Left ventricle myocardium inferior (tissue), 1 donor: ENCODE results near the gene SPNS3. TPM values are rescaled to one million over a fixed set of nuclear protein-coding genes. Genes with fewer than 3 reads are reported as not detected.

Experiments
- DNase-seq: peaks from one replicate; pipeline ENCODE4 v3.0.0-alpha.2; 2020
- H3K27ac ChIP-seq: fragments of 200-600 bp; replicated peaks from 2 replicates; pipeline ENCODE4 v1.8.0; 2021
- H3K27me3 ChIP-seq: fragments of 200-600 bp; 2 replicates; pipeline ENCODE4 v1.8.0; 2021; ENCODE audit warnings: low read depth
- H3K36me3 ChIP-seq: fragments of 200-600 bp; 2 replicates; pipeline ENCODE4 v1.8.0; 2021
- H3K4me1 ChIP-seq: fragments of 200-600 bp; 2 replicates; pipeline ENCODE4 v1.8.0; 2021
- H3K4me3 ChIP-seq: fragments of 200-600 bp; 2 replicates; pipeline ENCODE4 v1.8.0; 2021; ENCODE audit warnings: mild to moderate bottlenecking, moderate library complexity
- H3K9me3 ChIP-seq: fragments of 200-600 bp; replicated peaks from 2 replicates; pipeline ENCODE4 v1.8.0; 2021
- intact Hi-C: fragments of 100-400 bp; cut with micrococcal nuclease; formaldehyde crosslinking; loops from one replicate; pipeline ENCODE4 v1.11.0; 2022
- total RNA-seq: library from RNA; stranded (reverse); fragmentation: NEBNext Ultra II Directional; extraction: Animal tissue kit (Norgen Biotek cat#: 25700); gene quantifications from one replicate; pipeline ENCODE4 v1.2.1, GENCODE V29; 2021
- TF ChIP-seq, protein P1 (sequence below): fragments of 200-600 bp; IDR thresholded peaks from 2 replicates; pipeline ENCODE4 v1.8.0; 2021; ENCODE audit warnings: antibody characterized with exemption, mild to moderate bottlenecking, borderline replicate concordance
- donor health status: DM: no; HTN: yes; CAD: no; lungs with severe emphysema.

Gene SPNS3
- total RNA-seq, 1 donor from 2014 or later = 1.7 TPM

DNA sequence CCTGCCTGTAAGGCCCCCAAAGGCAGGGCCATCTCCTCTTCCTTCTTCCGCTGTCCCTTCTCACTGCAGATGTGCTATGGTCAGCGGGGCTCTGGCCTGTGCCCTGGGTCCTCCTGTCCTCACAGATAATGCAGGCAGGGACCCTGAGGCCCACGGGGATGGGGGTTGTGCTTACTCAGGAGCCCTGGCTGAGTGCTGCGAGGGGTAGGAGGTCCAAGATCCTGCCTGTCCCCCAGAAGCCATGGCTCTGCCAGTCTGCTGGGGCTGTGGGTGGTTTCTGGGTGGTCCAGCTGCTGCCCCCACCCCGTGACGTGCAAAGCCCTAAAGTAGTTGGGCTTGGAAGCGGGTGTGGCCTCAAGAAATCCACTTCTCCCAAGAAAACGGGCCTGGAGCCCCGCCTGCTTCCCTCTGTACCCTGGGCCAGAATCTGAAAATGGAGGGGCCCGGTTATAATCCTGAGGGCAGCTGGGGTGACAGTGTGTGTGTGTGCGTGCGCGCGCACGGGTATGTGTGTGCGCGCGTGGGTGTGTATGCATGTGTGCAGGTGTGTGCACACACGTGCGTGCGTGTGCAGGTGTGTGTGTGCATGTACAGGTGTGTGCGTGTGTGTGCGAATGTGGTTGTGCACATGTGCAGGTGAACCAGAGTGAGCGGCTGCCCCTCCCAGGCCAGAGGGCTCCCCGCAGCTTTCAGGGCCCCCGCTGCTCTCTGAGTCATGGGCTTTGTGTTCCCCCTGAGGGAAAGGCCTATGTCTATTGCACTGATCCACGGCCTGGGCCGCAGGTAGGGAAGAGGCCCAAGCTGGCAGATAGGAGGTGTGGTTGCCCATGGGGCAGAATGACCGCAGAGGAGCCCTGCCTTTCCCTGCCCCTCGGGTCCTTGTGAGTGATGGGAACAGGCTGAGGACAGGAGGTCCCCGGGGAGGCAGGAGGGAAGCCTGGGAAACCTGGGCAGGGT, 78.7 kb downstream of the SPNS3 start:
- Histone ChIP-seq H3K9me3 (no peaks in the 10 kb centered on the region), H3K4me1 (peaks cover 69% of the 10 kb centered on the region), H3K27me3 (no peaks in the 10 kb centered on the region), H3K27ac (peak overlapping the region; percentile 87), H3K36me3 (no peaks in the 10 kb centered on the region), H3K4me3 (no peak overlapping the region)
- TF ChIP-seq, protein P1, sequence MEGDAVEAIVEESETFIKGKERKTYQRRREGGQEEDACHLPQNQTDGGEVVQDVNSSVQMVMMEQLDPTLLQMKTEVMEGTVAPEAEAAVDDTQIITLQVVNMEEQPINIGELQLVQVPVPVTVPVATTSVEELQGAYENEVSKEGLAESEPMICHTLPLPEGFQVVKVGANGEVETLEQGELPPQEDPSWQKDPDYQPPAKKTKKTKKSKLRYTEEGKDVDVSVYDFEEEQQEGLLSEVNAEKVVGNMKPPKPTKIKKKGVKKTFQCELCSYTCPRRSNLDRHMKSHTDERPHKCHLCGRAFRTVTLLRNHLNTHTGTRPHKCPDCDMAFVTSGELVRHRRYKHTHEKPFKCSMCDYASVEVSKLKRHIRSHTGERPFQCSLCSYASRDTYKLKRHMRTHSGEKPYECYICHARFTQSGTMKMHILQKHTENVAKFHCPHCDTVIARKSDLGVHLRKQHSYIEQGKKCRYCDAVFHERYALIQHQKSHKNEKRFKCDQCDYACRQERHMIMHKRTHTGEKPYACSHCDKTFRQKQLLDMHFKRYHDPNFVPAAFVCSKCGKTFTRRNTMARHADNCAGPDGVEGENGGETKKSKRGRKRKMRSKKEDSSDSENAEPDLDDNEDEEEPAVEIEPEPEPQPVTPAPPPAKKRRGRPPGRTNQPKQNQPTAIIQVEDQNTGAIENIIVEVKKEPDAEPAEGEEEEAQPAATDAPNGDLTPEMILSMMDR = no peak
- intact Hi-C loops = no loop called here
- DNase-seq = no peak

DNA sequence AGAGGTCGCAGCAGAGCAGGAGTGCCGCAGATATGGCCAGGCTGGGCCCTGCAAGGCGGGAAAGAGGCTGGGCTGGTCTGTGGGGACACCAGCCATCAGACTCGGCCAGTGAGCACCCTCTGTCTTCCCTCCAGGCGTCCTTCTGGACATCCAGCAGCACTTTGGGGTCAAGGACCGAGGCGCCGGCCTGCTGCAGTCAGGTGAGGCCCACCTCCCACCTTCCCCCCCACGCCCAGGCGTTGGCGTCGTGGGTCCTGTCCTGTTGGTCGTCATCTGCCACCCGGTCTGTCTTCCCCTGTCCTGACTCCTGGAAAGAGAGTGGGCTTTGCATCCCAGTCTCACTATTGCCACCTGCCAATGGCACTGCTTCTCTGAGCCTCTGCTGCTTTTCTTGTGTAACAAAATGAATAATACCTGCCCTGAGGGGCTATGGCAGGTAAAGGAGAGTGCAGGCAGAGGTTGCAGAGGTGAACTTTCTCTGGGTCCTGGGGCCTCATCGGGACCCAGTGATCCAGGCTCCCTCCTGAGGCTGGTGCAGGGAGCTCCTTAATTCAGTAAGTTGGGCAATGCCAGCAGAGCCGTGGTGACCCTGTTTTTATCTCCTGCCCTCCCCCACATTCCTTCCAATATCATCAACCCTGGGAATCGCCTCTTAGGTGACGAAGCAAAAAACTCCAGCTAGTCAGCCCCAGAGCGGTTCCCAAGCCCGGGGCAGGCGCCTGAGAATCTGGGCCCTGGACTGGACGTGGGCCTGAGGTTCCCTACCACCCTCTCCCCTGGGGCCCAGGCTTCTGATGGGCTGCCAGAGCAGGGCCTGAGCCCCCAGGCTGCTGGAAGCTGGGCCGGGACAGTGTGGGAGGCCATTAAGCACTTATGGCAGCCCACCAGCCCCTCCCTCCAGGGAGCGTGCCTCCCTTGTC, 79.6 kb downstream of the SPNS3 start:
- DNase-seq = no peak
- Histone ChIP-seq H3K27me3 (no peaks in the 10 kb centered on the region), H3K4me1 (peaks cover 62% of the 10 kb centered on the region), H3K36me3 (no peaks in the 10 kb centered on the region), H3K4me3 (no peak overlapping the region), H3K9me3 (no peaks in the 10 kb centered on the region), H3K27ac (no peak overlapping the region)
- intact Hi-C loops = no loop called here
- TF ChIP-seq, protein P1 = no peak

DNA sequence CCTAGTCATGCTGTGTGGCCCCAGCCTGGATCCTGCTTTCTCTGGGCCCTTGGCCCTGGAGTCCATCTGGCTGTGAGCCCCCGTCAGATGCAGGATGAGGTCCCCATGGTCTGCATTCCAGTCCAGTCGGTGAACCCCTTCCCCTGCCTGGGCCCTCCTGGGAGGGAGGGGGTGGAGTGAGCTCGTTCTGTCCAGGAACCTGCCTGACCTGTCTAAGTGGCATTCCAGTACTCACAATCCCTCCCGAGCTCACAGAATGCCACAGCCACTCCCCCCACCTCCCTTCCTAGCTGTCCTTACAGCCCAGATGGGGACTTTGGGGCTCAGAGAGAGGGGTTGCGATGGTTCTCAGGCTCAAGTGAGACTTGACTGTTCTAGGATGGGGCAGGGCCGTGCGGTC, 80.5 kb downstream of the SPNS3 start:
- H3K27ac ChIP-seq = no peak overlapping the region
- intact Hi-C loops = no loop called here

DNA sequence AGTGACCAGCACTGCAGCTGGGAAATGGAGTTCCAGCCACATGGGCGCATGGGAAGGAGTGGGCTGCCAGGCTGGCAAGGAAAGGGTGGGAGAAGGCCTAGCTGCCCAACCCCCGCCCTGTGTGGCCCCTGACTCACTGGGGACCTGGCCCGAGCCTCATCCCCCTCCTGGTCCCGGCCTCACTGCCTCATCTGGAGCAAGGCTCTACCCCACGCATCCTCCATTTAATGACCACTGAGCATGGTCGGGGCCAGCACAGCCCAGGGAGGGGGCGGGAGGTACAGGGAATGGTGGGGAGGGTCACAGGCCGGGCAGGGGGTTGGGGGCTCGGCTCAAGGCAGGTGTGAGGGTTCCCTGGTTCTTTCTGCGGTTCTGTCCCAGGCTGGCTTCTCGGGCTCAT, 81.0 kb downstream of the SPNS3 start:
- H3K27me3 ChIP-seq = no peaks in the 10 kb centered on the region
- intact Hi-C loops = no loop called here
- TF ChIP-seq, protein P1 = no peak
- no peak overlapping the region for H3K27ac ChIP-seq
- no peaks in the 10 kb centered on the region for H3K9me3 ChIP-seq
- no peaks in the 10 kb centered on the region for H3K36me3 ChIP-seq
- no peak overlapping the region for H3K4me3 ChIP-seq
- H3K4me1 ChIP-seq = peaks cover 62% of the 10 kb centered on the region
- no peak for DNase-seq

More for the DNA sequence above, 80.5 kb downstream of the SPNS3 start:
- Histone ChIP-seq H3K4me1 (peaks cover 62% of the 10 kb centered on the region), H3K4me3 (no peak overlapping the region), H3K9me3 (no peaks in the 10 kb centered on the region), H3K36me3 (no peaks in the 10 kb centered on the region), H3K27me3 (no peaks in the 10 kb centered on the region)
- TF ChIP-seq, protein P1 = no peak
- DNase-seq = no peak

GRCh38 chr17:4515501-4515900, 81.8 kb downstream of the SPNS3 start:
- DNase-seq = no peak
- no peak overlapping the region for H3K4me3 ChIP-seq
- TF ChIP-seq, protein P1 = no peak
- H3K9me3 ChIP-seq = no peaks in the 10 kb centered on the region
- H3K4me1 ChIP-seq = peaks cover 62% of the 10 kb centered on the region
- H3K27ac ChIP-seq = no peak overlapping the region
- H3K27me3 ChIP-seq = no peaks in the 10 kb centered on the region
- intact Hi-C loops = no loop called here
- no peaks in the 10 kb centered on the region for H3K36me3 ChIP-seq
